Tibial artery (tissue), 4 donors: ENCODE data around the gene SLC37A1.
A peak's percentile ranks its signal among the peaks of the same experiment; 100 is the strongest.

Experiments used
- DNase-seq, 2 donors: peaks; one replicate each; pipeline ENCODE4 v3.0.0-alpha.2; 2019
- H3K27ac ChIP-seq, 2 donors: fragments of 200-600 bp; sonication (generic) in 1 of 2; 1 replicate in 1 of 2; 2 replicates in 1 of 2; pipeline ENCODE4 v1.5.1; 2018 to 2019; ENCODE audit warnings: mild to moderate bottlenecking in 1 of 2
- H3K27me3 ChIP-seq, 2 donors: fragments of 200-600 bp; sonication (generic) in 1 of 2; one replicate each; pipeline versions ENCODE4 v1.5.1 to v1.6.0; 2016 to 2019
- H3K36me3 ChIP-seq, 3 donors: fragments of 200-600 bp; sonication (generic) in 2 of 3; one replicate each; pipeline ENCODE4 v1.5.1; 2016 to 2019; ENCODE audit warnings: mild to moderate bottlenecking in 2 of 3
- H3K4me1 ChIP-seq, 4 donors: fragments of 200-600 bp; sonication (generic) in 2 of 4; 1 replicate in 3 of 4; 2 replicates in 1 of 4; pipeline ENCODE4 v1.5.1; 2016 to 2019
- H3K4me3 ChIP-seq, 2 donors: fragments of 200-600 bp; sonication (generic) in 1 of 2; 1 replicate in 1 of 2; 2 replicates in 1 of 2; pipeline ENCODE4 v1.5.1; 2018 to 2019; ENCODE audit warnings: mild to moderate bottlenecking in 2 of 2
- H3K9me3 ChIP-seq, 3 donors: fragments of 200-600 bp; sonication (generic) in 1 of 3; one replicate each; pipeline ENCODE4 v1.5.1; 2016 to 2019
- intact Hi-C: fragments of 100-400 bp; cut with DNase I; formaldehyde crosslinking; loops from one replicate; pipeline ENCODE4 v1.15.0; 2023; ENCODE audit warnings: low total_unique reads
- TF ChIP-seq, protein P1 (sequence below), 2 experiments: fragments of 200-600 bp in 1 of 2; fragments of 450-650 bp in 1 of 2; IDR thresholded peaks; one replicate each; pipeline ENCODE4 v1.5.1; 2017 to 2019; ENCODE audit warnings: antibody characterized with exemption in 2 of 2, mild to moderate bottlenecking in 1 of 2, moderate library complexity in 1 of 2

SLC37A1 gene

DNA sequence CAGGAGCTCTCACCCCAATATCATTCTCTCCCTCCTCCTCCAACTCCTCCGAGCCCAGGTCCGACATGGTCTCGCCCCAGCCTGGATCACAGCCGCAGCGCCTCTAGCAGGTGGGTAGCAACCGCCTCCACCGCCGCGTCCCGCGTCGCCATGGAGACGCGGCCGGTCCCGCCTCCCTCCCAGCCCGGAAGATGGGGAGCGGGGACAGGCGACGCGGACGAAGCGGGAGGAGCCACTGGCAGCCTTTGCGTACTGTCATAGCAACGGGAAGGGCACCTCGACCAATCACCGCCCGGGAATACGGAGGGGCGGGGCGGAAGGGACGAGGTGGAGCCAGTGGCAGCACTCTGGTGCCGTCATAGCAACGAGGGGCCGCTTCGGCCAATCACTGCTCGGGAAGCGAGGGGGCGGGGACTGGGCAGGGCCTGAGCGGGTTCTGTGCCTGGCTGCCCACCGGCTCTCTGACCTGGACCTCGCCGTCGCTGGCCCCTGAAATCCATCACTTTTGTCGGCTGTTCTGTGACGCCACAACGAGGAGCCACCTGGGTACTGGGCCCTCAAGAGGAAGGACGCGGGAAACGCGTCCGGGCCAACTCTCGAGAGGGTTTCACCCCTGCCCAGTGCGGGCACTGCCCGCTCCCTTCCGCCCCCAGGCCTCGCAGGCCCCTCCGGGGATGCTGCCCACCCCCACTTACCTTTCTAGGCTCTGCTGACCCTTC lies 17.4 kb upstream of the SLC37A1 start, which contains the start of gene RSPH1:
Gene RSPH1, minus strand, starts transcription at position 105 of the 719 bp plus-strand sequence. Its CDS starts 38 bp downstream, at position 67.
- TF ChIP-seq, protein P1, sequence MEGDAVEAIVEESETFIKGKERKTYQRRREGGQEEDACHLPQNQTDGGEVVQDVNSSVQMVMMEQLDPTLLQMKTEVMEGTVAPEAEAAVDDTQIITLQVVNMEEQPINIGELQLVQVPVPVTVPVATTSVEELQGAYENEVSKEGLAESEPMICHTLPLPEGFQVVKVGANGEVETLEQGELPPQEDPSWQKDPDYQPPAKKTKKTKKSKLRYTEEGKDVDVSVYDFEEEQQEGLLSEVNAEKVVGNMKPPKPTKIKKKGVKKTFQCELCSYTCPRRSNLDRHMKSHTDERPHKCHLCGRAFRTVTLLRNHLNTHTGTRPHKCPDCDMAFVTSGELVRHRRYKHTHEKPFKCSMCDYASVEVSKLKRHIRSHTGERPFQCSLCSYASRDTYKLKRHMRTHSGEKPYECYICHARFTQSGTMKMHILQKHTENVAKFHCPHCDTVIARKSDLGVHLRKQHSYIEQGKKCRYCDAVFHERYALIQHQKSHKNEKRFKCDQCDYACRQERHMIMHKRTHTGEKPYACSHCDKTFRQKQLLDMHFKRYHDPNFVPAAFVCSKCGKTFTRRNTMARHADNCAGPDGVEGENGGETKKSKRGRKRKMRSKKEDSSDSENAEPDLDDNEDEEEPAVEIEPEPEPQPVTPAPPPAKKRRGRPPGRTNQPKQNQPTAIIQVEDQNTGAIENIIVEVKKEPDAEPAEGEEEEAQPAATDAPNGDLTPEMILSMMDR (IDR thresholded peaks at IDR 0.05), result no peak
- H3K27ac ChIP-seq, result peak within 1 kb of the TSS; percentile 83 to 90
- H3K36me3 ChIP-seq, result no peaks in the 10 kb centered on the region
- H3K4me3 ChIP-seq, result peak within 1 kb of the TSS; percentile 56 to 72
- no peaks in the 10 kb centered on the region for H3K9me3 ChIP-seq
- peaks cover 0 to 12% (median 7%) of the 10 kb centered on the region in 4 donors for H3K4me1 ChIP-seq
- intact Hi-C loops, result no loop called here
- DNase-seq, result peak; percentile 99 to 100
- no peaks in the 10 kb centered on the region for H3K27me3 ChIP-seq

DNA sequence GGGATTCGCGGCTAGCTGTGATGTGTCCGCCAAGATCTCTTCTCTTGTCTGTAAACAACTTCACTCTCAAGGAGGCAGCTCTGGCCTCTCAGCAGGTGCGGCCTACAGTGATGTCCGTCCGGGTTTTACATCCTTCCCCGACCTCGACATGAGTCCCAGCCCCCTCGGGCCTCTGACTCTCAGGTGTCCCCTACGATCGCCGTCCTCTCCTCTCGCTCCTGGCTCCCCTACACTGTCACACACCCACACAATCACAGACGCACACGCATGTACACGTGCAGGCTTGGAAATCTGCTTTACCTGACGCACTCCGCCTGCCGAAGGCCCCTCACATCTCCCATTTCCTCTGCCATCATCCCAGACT lies 16.8 kb upstream of the SLC37A1 start:
- Histone ChIP-seq H3K36me3 (no peaks in the 10 kb centered on the region), H3K4me1 (peaks cover 0 to 12% (median 7%) of the 10 kb centered on the region in 4 donors), H3K9me3 (no peaks in the 10 kb centered on the region), H3K27ac (peak overlapping the region; percentile 83 to 90), H3K27me3 (no peaks in the 10 kb centered on the region), H3K4me3 (peak overlapping the region; percentile 56 to 72)
- intact Hi-C loops, result no loop called here
- DNase-seq, result no peak
- TF ChIP-seq, protein P1 (IDR thresholded peaks at IDR 0.05), result no peak

DNA sequence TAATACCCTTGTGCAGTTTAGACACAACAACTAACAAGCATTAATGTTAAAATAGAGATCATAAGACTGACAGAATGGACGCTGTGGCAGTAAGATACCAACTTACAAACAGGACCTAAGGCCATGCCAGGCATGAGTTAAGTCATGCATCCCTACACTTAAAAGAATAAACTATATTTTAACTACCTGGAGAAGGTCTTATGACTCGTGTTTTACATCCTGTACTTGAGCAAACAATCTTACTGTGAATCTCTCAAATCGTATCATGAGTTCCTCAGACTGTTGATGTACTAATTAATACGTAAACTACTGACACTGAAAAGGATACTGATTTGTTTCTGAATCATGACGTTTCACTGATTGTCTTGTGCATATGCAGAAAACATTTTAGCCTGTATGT lies 15.6 kb upstream of the SLC37A1 start:
- no peaks in the 10 kb centered on the region for H3K36me3 ChIP-seq
- H3K27ac ChIP-seq, result no peak overlapping the region
- H3K4me3 ChIP-seq, result no peak overlapping the region
- H3K27me3 ChIP-seq, result no peaks in the 10 kb centered on the region
- no peaks in the 10 kb centered on the region for H3K9me3 ChIP-seq
- no peak for DNase-seq
- intact Hi-C loops, result no loop called here
- H3K4me1 ChIP-seq, result peaks cover 0 to 12% (median 7%) of the 10 kb centered on the region in 4 donors
- TF ChIP-seq, protein P1 (IDR thresholded peaks at IDR 0.05), result no peak

DNA sequence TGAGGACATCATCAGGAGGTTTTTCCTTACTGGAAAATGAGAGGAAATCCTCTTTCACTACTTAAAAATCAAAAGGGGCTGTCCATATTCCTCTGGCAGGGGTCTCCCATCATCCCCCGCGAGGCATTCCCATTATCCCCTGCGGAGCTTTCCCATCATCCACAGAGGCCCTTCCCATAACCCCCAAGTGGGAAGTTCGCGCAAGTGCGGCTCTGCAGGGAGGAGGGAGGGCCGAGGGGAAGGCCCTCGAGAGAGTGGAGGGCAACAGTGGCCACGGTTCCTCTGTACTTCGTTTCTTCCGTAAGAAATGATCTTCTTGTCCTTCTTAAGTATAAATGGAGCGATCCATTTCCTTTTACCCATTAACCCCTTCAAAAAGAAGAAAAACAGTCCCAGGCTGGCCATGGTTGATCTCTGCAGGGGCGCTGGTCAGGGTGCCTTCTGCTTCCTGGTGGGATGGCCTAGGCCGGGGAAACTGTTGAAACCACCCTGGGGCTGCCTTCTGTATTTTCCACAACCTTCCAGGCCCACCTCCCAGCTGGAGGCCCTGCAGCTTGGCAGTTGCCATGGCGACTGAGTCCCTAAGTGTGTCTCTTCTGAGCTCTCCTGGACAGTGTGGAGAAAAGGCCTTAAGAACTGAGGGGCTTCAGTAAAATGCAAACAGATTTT lies 14.1 kb upstream of the SLC37A1 start:
- DNase-seq, result peak in 1 of 2 donors; percentile 51
- Histone ChIP-seq H3K27ac (no peak overlapping the region), H3K9me3 (no peaks in the 10 kb centered on the region), H3K36me3 (no peaks in the 10 kb centered on the region), H3K4me1 (peaks cover 0 to 12% (median 7%) of the 10 kb centered on the region in 4 donors), H3K27me3 (no peaks in the 10 kb centered on the region), H3K4me3 (no peak overlapping the region)
- intact Hi-C loops, result no loop called here
- TF ChIP-seq, protein P1 (IDR thresholded peaks at IDR 0.05), result no peak

DNA sequence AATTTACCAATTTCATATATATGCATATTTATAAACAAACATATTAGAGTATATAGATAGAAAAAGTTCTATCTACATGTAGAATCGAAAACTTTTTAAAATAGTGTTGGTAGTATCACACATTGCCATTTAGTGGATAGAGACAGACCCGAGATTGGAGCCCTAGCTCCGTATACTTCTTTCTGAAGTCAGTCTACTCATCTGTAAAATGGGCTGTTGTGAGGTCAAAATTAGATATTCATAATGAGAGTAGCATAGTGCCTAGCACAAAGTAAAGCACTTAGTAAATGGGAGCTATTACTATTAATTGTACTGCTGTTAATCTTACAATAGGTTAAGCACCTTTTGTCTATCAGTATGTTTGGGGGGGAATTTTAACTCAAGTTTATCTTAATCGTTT lies 13.4 kb upstream of the SLC37A1 start:
- no peak overlapping the region for H3K27ac ChIP-seq
- H3K4me3 ChIP-seq, result no peak overlapping the region
- TF ChIP-seq, protein P1 (IDR thresholded peaks at IDR 0.05), result no peak
- DNase-seq, result no peak
- H3K9me3 ChIP-seq, result no peaks in the 10 kb centered on the region
- peaks cover 0 to 12% (median 7%) of the 10 kb centered on the region in 4 donors for H3K4me1 ChIP-seq
- no peaks in the 10 kb centered on the region for H3K27me3 ChIP-seq
- intact Hi-C loops, result no loop called here
- no peaks in the 10 kb centered on the region for H3K36me3 ChIP-seq
